K562 (cell line): Measurements from ENCODE around the gene DIS3L. TPM values are rescaled to one million over a fixed set of nuclear protein-coding genes. Genes with fewer than 3 reads are reported as not detected.
"Not testable (repeated sequence)": the region's sequence is repeated elsewhere in the genome, so short reads cannot be mapped to it uniquely, and the experiment has no call there.

Source experiments
- ATAC-seq: fragments of 200-7000 bp; cut with Tn5 transposase; 3 replicates; pipeline ENCODE4 v1.9.1; 2020; ENCODE audit warnings: moderate library complexity
- BruUV-seq: library from RNA; stranded (reverse); fragments of 400-500 nt; replicated peaks from 2 replicates; lab custom pipeline; 2021; lab: Mats Ljungman, UMichigan
- CTCF ChIA-PET: fragments of 300-600 bp; formaldehyde crosslinking; extraction: SDS; loops from one replicate; lab custom pipeline; 2021; ENCODE audit warnings: low intra/inter-chr PET ratio; lab: Yijun Ruan, JAX
- POLR2A ChIA-PET: fragments of 300-600, 350-650 bp; sonication (Branson Sonifier 250); formaldehyde crosslinking; extraction: SDS; loops from one replicate; lab custom pipeline; 2021; ENCODE audit warnings: antibody characterized with exemption, inconsistent platforms; lab: Yijun Ruan, JAX
- DNase-seq, 4 experiments: peaks; one replicate each; pipeline versions ENCODE4 v3.0.0 to v3.0.0-alpha.2; 2011 to 2018; ENCODE audit warnings: low spot score in 3 of 4, mixed read lengths in 3 of 4; ENCODE audit errors: extremely low read depth in 1 of 4
- FAIRE-seq: peaks from 2 replicates; lab custom pipeline; 2011; peaks lifted over from hg19 to GRCh38; lab: Jason Lieb, UNC
- H2AFZ ChIP-seq: 2 replicates; pipeline ENCODE4 v1.6.0; 2011; ENCODE audit warnings: low read depth, low read length, control low read depth, inconsistent platforms
- H3K27ac ChIP-seq: fragments of 200-600 bp; 3 replicates; pipeline ENCODE4 v1.8.0; 2011; ENCODE audit warnings: low read depth, mild to moderate bottlenecking, control low read depth, inconsistent platforms, low read length, moderate library complexity, mixed read lengths; ENCODE audit errors: extremely low read depth
- H3K27me3 ChIP-seq, 2 experiments: fragments of 300-600 bp in 1 of 2; 2 replicates in 1 of 2; 3 replicates in 1 of 2; pipeline versions ENCODE4 v1.6.0 to v1.8.0; 2011; ENCODE audit warnings: inconsistent platforms in 2 of 2, low read length in 2 of 2, mild to moderate bottlenecking in 1 of 2, mixed read lengths in 1 of 2, moderate library complexity in 1 of 2; ENCODE audit not compliant: control insufficient read depth in 2 of 2, insufficient read depth in 2 of 2
- H3K36me3 ChIP-seq: fragments of 300-600 bp; 3 replicates; pipeline ENCODE4 v1.8.0; 2011; ENCODE audit warnings: mild to moderate bottlenecking, low read length, inconsistent platforms; ENCODE audit not compliant: control insufficient read depth, insufficient read depth
- H3K4me1 ChIP-seq, 2 experiments: fragments of 200-600 bp in 1 of 2; replicated peaks in 1 of 2; 2 replicates in 1 of 2; 3 replicates in 1 of 2; pipeline versions ENCODE4 v1.5.1 to v1.8.0; 2011; ENCODE audit warnings: inconsistent platforms in 2 of 2, low read length in 2 of 2, mild to moderate bottlenecking in 1 of 2, mixed read lengths in 1 of 2, moderate library complexity in 1 of 2; ENCODE audit not compliant: control insufficient read depth in 2 of 2, insufficient read depth in 2 of 2
- H3K4me2 ChIP-seq: 2 replicates; pipeline ENCODE4 v1.6.1; 2011; ENCODE audit warnings: low read length, control low read depth, inconsistent platforms, mixed read lengths; ENCODE audit not compliant: insufficient read depth
- H3K4me3 ChIP-seq: fragments of 200-600 bp; sonication (generic), shearing (Covaris generic); 2 replicates; pipeline ENCODE4 v1.5.1; 2016; ENCODE audit warnings: control low read depth, inconsistent platforms
- H3K79me2 ChIP-seq: fragments of 200-600 bp; 3 replicates; pipeline ENCODE4 v1.8.0; 2011; ENCODE audit warnings: low read length, inconsistent platforms; ENCODE audit not compliant: control insufficient read depth, insufficient read depth
- H3K9ac ChIP-seq, 2 experiments: 2 replicates each; pipeline versions ENCODE4 v1.6.0 to v1.6.1; 2011; ENCODE audit warnings: low read depth in 2 of 2, low read length in 2 of 2, control low read depth in 1 of 2, inconsistent platforms in 1 of 2, mild to moderate bottlenecking in 1 of 2, mixed read lengths in 1 of 2; ENCODE audit not compliant: insufficient read depth in 1 of 2
- H3K9me1 ChIP-seq: one replicate; pipeline ENCODE4 v1.6.0; 2011; ENCODE audit warnings: inconsistent platforms, mild to moderate bottlenecking, low read length, moderate library complexity; ENCODE audit not compliant: control insufficient read depth, insufficient read depth
- H3K9me3 ChIP-seq: replicated peaks from 2 replicates; pipeline ENCODE4 v1.5.1; 2011; ENCODE audit warnings: low read depth, low read length, inconsistent platforms; ENCODE audit not compliant: control insufficient read depth, insufficient read depth
- H4K20me1 ChIP-seq: replicated peaks from 2 replicates; pipeline ENCODE4 v1.6.1; 2011; ENCODE audit warnings: low read length, inconsistent platforms, mixed read lengths; ENCODE audit not compliant: control insufficient read depth, insufficient read depth
- HNRNPL ChIP-seq: fragments of 200-400 bp; formaldehyde crosslinking; IDR thresholded peaks from 2 replicates; pipeline ENCODE4 v1.6.1; 2017; ENCODE audit warnings: low read depth, mild to moderate bottlenecking, low read length
- ZC3H8 ChIP-seq: fragments of 450-650 bp; IDR thresholded peaks from 2 replicates; pipeline ENCODE4 v1.6.1; 2017
- ZFP36 ChIP-seq: fragments of 150-350 bp; IDR thresholded peaks from 2 replicates; pipeline ENCODE4 v1.6.1; 2018; ENCODE audit warnings: low read length, low read depth; ENCODE audit not compliant: partially characterized antibody
- WGBS: fragments of 100-300 bp; shearing (Covaris generic); methylation state at CpG from one replicate; pipeline ENCODE4 v1.1.6; 2016; ENCODE audit warnings: low coverage, mixed read lengths; ENCODE audit not compliant: insufficient coverage; ENCODE audit errors: missing lambda C conversion rate; 5-methylcytosine and 5-hydroxymethylcytosine counted together
- in situ Hi-C: fragments of 300-500 bp; cut with MboI; formaldehyde crosslinking; loops from 4 replicates; pipeline ENCODE4 v1.15.0; 2018; ENCODE audit warnings: inconsistent platforms, mixed read lengths
- intact Hi-C: fragments of 100-400 bp; cut with micrococcal nuclease; formaldehyde crosslinking; loops from 2 replicates; pipeline ENCODE4 v1.14.2; 2022
- polyA plus RNA-seq, 8 experiments: library from polyadenylated mRNA; depleted of rRNA in 4 of 8; stranded (reverse) in 5 of 8; unstranded in 3 of 8; fragments of >200 nt; fragmentation: Nextera tagmentation in 2 of 8; fragmentation: Illumina TruSeq in 1 of 8; extraction: Ambion mirVana in 2 of 8; extraction: Trizol in 1 of 8; gene quantifications; 2 replicates each; pipeline versions ENCODE4 v1.2.1 to v1.2.3, GENCODE V29; 2011 to 2014; ENCODE audit warnings: inconsistent platforms in 1 of 8, missing spikeins in 1 of 8
- total RNA-seq, 7 experiments: library from RNA; depleted of rRNA in 6 of 7; stranded (reverse); fragments of >200 nt in 6 of 7; fragmentation: Illumina TruSeq in 2 of 7; extraction: Trizol in 2 of 7; gene quantifications; 2 replicates each; pipeline versions ENCODE4 v1.2.1 to v1.2.3, GENCODE V29; 2011 to 2021; ENCODE audit warnings: low replicate concordance in 1 of 7
- TF ChIP-seq, protein P1 (sequence below): fragments of 450-650 bp; formaldehyde crosslinking; IDR thresholded peaks from 2 replicates; pipeline ENCODE4 v1.4.0; 2022; ENCODE audit warnings: missing genetic modification characterization

DIS3L gene
- total and polyA plus RNA-seq, 9 of the 15 experiments (the other 6 are each of a cell fraction or from before 2014, with no cell fraction given): 5.9 to 34.6 (median 16.9) TPM

DNA sequence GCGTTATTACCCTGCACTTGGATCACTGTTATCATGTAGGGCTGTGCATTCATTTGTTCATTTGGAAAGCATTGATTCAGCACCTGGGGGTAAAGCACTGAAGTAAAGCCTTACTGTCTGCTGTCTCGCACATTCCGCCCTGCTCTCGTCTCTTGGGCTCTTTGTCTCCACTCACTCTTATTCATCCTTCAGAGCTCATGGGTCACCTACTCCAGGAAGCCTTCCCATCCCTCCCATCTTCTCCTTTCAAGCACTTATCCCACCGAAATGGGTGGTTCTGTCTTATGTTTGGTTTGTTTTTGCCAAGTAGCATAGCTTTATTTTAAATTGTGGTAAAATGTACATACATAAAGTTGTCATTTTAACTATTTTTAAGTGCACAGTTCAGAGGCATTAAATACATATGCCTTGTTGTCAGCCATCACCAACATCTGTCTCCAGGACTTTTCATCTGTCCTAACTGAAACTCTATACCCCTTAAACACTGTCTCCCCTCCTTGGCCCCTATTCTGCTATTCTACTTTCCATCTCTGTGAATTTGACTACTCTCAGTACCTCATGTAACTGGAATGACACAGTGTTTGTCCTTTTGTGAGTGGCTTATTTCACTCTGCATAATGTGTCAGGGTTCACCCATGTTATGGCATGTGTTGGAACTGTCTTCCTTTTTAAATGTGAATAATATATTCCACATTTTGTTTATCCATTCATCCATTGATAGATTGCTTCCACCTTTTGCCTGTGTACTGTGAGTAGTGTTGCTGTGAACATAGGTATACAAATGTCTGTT, 9.3 kb downstream of the DIS3L start:
- H3K4me3 ChIP-seq: no peak overlapping the region
- CTCF ChIA-PET: no interaction called here
- no TSS peak for BruUV-seq
- H3K9me1 ChIP-seq: no peaks in the 10 kb centered on the region
- WGBS: 66% methylated on average over 5 of the region's 5 CpGs
- H3K36me3 ChIP-seq: peaks cover 19% of the 10 kb centered on the region; the same call in 1 of the 3 replicates
- no peak for ATAC-seq
- H3K27ac ChIP-seq: no peak overlapping the region
- H4K20me1 ChIP-seq: no peaks in the 10 kb centered on the region
- in situ Hi-C loops (no loop called here), intact Hi-C loops (no loop called here)
- FAIRE-seq: no peak
- no peak overlapping the region for H3K4me2 ChIP-seq
- no peak overlapping the region for H2AFZ ChIP-seq
- no peaks in the 10 kb centered on the region for H3K79me2 ChIP-seq
- POLR2A ChIA-PET: interaction anchor here (0.6 to 0.8 kb wide), 2 partner anchors 9 to 194 kb away, joined by 3 to 4 read pairs; no protein-coding TSS in a partner anchor
- no peaks in the 10 kb centered on the region for H3K27me3 ChIP-seq
- no peak for DNase-seq
- no peaks in the 10 kb centered on the region for H3K9me3 ChIP-seq
- TF ChIP-seq ZC3H8: no peak
- no peak for TF ChIP-seq HNRNPL
- peak; percentile 66 for TF ChIP-seq ZFP36
- TF ChIP-seq, protein P1, sequence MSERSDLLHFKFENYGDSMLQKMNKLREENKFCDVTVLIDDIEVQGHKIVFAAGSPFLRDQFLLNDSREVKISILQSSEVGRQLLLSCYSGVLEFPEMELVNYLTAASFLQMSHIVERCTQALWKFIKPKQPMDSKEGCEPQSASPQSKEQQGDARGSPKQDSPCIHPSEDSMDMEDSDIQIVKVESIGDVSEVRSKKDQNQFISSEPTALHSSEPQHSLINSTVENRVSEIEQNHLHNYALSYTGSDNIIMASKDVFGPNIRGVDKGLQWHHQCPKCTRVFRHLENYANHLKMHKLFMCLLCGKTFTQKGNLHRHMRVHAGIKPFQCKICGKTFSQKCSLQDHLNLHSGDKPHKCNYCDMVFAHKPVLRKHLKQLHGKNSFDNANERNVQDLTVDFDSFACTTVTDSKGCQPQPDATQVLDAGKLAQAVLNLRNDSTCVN (CRISPR knock-in tag): no peak
- H3K9ac ChIP-seq: no peak overlapping the region
- H3K4me1 ChIP-seq: no peaks in the 10 kb centered on the region

DNA sequence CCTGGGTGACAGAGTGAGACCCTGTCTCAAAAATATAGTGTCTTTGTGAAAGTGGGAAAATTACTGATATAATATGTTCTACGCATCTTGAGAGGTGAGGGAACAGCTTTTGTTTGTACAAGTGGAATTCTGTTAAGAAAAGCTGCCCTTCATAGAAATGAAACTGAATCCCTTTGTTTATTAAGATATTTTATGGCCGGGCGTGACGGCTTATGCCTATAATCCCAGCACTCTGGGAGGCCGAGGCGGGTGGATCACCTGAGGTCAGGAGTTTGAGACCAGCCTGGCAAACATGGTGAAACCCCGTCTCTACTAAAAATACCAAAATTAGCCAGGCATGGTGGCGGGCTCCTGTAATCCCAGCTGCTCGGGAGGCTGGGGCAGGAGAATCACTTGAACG, 11.1 kb downstream of the DIS3L start:
- BruUV-seq, H3K4me3 ChIP-seq, H3K27ac ChIP-seq, H3K79me2 ChIP-seq, H3K4me2 ChIP-seq, intact Hi-C loops, H3K4me1 ChIP-seq, H2AFZ ChIP-seq, H4K20me1 ChIP-seq, FAIRE-seq, ATAC-seq, H3K9me1 ChIP-seq, in situ Hi-C loops, H3K27me3 ChIP-seq, DNase-seq, H3K9ac ChIP-seq, CTCF ChIA-PET, H3K9me3 ChIP-seq: not testable (repeated sequence)
- POLR2A ChIA-PET: interaction anchor here (0.8 kb wide), 1 partner anchor 10 kb away, joined by 3 read pairs; no protein-coding TSS in a partner anchor
- WGBS: 94% methylated on average over 10 of the region's 10 CpGs
- H3K36me3 ChIP-seq: peaks cover 27% of the 10 kb centered on the region
